CD1c-positive myeloid dendritic cell (primary cell): Measurements from ENCODE around the gene ZGLP1.

Experiments
- DNase-seq: peaks from one replicate; pipeline ENCODE4 v3.0.0-alpha.2; 2016; ENCODE audit errors: extremely low spot score

ZGLP1 gene

GRCh38 chr19:10327793-10328192 is 18.2 kb upstream of the ZGLP1 start:
- no peak for DNase-seq

DNA sequence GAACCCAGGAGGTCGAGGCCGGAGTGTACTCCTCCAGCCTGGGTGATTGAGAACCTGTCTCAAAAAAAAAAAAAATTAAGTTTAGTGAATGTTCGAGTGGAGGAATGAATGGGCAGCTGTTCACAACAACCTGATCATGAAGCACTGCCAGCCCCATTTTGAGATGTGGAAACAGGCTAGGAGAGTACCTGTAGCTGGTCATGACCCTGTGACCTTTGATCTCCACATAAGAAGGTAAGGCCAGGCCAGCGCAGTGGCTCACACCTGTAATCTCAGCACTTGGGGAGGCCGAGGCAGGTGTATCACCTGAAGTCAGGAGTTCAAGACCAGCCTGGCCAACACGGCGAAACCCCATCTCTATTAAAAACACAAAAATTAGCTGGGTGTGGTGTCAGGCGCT is 16.1 kb upstream of the ZGLP1 start:
- DNase-seq, result no peak

GRCh38 chr19:10321874-10322835 is 12.5 kb upstream of the ZGLP1 start:
- no peak for DNase-seq

DNA sequence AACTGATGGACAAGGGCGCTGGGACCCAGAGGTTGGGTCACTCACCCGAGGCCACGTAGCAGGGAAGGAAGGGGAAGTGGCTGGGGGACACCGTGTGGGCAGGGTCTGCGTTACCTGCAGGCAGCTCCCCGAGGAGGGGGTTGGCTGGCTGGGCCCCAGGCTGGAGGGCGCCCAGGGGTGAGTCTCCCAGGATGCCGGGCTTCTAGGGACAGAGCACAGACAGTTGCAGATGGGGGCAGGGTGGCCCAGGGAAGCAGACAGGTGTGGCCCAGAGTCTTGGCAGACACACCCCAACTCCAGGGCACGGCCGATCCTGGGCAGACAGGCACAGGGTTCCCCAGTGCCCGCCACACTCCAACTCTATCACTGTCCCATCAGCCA is 11.8 kb upstream of the ZGLP1 start:
- DNase-seq, result no peak

DNA sequence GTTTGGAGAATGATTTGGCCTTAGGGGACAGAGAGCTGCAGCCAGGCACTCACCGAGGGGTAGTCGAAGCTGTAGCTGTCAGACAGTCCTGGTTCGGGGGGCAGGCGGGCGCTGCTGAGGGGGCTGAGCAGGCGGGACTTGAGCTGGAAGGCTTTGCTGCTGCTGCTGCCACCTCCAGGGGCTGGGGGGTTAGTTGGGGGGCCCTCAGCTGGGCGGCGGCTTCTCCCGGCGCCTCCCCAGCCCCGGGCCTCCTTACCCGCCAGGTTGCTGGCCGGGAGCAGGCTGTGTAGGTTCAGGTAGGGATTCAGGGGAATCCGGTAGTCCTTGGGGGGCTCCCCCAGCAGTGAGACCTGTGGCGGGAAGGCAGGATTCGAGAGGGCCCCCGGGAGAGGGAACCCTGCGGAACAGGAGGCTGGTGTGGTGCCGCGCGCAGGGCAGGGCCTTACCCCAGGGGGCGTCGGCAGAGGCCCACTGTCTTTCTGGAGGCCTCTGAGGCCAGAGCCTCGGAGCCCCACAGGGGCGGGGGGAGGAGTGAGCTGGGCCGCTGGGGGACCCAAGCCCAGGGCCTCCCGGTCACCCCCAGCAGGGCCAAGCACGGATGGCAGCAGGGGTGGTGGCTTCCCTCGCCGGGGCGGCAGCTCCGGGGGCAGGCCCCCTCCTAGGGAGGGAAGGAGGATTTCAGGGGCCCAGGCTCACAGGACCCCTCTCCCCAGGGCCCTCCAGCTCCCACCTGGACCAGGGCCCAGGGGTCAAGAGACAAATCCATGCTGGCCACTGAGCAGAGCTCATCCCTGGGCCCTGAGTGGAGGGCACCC is 11.2 kb upstream of the ZGLP1 start:
- DNase-seq, result no peak

- no peak for DNase-seq
These were observed 9.4 kb upstream of the ZGLP1 start for GRCh38 chr19:10318807-10319682.

DNA sequence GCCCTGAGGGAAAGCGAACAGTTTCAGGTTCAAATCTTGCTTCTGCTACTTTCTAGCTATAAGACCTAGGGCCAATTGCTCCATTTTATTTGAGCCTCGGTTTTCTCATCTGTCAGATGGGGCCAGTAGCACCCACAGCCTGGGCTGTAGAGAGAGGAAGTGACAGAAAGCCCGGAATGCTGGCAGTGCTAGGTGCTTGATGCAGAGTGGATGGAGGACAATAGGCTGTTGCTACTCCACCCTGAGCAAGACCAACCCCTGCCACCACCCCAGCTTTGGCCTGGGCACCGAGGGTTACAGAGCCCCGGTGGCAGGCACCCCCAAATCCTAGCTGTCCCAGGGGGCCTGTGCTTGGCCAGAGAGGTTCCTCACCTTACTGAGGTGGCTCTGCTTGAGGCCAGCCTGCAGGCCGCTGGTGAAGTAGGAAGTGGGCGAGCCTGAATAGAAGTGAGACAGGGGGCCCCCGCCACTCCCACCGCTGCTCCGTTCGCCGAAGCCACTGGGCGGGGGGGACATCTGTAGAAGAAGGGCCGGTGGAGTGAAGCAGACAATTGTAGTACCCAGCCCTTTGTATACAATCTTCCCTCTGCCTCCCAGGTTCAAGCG is 8.3 kb upstream of the ZGLP1 start:
- no peak for DNase-seq

DNA sequence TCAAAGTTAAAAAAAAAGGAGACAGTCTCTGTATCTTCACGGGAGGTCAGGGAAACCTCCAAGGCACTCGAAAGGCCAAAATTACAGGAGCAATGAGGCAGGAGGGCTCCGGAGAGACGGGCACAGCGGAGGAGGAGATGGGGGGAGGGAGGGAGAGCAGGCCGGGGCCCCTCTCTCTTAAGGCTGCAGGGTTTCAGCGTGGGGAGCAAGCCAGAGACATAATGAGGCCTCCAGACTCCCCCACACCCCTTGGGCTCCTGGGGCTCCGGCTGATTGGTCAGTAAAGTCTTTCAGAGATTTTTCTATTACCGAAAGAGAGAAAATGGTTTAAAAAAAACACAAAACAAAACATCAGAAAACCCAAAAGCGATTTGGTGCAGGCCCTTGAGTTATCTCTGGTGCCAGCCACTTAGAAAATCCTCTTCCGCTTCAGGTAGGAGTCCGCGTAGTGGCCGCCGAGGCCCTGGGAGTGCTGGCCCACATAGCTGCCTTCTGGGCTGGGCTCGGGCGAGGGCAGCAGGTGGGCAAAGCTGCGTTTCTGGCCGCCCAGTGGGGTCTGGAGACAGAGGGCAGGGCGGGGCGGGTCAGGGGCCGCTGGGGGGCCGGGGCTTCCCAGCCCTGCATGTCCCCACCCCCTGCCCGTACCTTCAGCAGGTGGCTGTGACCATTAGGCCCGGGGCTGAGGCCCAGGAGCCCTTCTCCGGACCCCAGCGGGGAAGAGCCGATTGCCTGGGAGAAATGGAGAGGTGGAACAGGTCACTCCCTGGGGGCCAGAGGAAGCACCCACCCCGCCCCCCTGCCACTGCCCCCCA is 7.6 kb upstream of the ZGLP1 start:
- no peak for DNase-seq

GRCh38 chr19:10316229-10317044 is 6.8 kb upstream of the ZGLP1 start:
- DNase-seq, result no peak

- peak; percentile 91 for DNase-seq
These were observed 6.0 kb upstream of the ZGLP1 start, which contains the start of gene FDX2 for GRCh38 chr19:10315335-10316214. Gene FDX2 (minus strand): TSS chr19:10316015. CDS start chr19:10315996, 19 bp downstream.

DNA sequence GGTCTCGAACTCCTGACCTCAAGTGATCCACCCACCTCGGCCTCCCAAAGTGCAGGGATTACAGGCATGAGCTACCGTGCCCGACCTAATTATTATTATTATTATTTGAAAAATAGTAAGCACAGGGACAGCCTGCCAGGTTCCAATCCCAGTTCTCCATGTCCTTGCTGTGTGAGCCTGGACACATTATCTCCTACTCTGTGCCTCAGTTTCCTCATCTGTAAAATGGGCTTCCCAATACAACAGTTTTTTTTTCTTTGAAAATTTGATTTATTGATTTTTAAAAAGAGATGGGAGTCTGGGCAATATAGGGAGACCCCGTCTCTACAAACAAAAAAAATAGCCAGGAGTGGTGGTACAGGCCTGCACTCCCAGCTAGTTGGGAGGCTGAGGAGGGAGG is 3.3 kb downstream of the ZGLP1 start:
- DNase-seq, result no peak

DNA sequence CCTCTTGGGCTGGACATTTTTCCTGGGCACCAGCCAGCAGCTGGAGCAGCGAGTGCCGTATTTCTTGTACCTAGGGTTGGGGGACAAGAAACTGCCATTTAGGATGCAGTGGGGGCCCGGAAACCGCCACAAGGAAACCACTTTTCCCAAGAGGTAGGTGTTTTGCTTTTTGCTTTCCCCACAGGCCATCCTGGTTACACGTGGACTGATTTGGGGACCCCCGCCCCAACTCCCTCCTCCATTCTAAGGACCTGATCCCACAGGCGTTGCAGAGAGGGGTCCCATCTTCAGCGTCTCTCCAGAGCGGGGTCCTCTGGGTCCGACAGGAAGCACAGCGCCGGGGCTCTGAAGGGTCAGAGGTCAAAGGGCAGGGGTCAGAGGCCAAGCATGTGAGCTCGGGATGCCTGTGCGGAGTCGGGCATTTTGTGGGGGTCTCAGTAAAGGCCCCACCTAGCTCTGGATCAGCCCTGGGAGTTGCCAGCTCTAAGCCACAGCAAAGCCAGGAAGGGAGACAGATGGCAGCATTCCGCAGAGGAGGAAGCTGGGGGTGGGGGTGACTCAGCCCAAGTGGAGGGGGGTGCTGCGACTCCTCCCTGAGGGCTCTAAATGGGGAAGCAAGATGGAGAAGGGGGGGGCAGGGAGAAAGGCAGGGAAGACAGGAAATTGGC is 4.3 kb downstream of the ZGLP1 start:
- DNase-seq, result peak; percentile 92

- peak; percentile 62 for DNase-seq
These were observed 9.8 kb downstream of the ZGLP1 start for GRCh38 chr19:10299545-10300458.

GRCh38 chr19:10295847-10296591 is 13.6 kb downstream of the ZGLP1 start:
- DNase-seq, result no peak

DNA sequence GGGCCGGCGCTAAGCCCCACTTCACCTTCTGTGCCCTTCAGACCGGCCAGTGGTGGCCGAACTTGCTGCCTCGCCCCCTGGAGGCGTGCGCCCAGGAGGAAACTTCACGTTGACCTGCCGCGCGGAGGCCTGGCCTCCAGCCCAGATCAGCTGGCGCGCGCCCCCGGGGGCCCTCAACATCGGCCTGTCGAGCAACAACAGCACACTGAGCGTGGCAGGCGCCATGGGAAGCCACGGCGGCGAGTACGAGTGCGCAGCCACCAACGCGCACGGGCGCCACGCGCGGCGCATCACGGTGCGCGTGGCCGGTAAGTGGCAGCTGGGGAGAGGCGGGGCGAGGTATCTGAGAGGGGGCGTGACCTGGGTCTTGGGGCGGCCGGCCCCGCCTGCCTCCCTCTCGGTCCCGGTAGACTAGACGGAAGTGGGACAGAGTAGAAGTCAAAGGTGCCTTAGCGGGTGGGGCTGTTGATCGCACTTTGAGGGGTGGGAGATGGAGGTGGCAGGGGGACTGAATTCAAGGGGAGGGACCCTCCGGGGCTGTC is 14.2 kb downstream of the ZGLP1 start:
- peak; percentile 78 for DNase-seq

DNA sequence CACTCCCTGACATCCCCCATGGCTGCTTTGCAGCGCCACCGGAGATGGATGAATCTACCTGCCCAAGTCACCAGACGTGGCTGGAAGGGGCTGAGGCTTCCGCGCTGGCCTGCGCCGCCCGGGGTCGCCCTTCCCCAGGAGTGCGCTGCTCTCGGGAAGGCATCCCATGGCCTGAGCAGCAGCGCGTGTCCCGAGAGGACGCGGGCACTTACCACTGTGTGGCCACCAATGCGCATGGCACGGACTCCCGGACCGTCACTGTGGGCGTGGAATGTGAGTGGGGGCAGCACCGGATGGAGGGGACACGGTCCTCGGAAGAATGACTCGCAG is 15.3 kb downstream of the ZGLP1 start:
- peak; percentile 26 for DNase-seq
